ENCODE data around the gene C13orf42. TPM values are rescaled to one million over a fixed set of nuclear protein-coding genes. Genes with fewer than 3 reads are reported as not detected.

C13orf42 gene
- total RNA-seq, 1 experiment from 2014 or later, result not detected

DNA sequence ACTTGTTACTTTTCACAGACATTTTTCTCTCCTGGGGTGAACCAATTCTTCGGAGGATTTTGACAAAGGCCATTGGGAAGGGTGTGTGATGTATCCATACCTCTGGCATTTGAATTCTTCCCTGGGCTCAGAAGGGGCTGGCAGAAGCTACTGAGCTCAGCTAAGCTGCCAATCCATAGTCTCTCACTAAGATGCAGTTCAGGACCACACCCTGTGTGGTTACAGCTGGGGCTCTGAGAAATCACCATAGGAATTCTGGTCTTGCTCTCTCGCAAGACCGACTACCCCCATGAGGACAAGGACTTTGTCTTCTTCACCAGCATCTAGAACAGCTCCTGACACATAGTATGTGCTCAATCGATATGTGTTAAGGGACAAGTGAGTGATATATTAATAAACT lies 6.0 kb downstream of the C13orf42 start:
- no peaks in the 10 kb centered on the region for H3K4me1 ChIP-seq (ENCODE audit: control insufficient read depth in 1 of 2, insufficient read depth in 2 of 2, low read length in 2 of 2)
- no peak overlapping the region for H3K4me2 ChIP-seq (ENCODE audit: low read length)
- CTCF ChIA-PET, result interaction anchor here (1.7 kb wide), 1 partner anchor 20 kb away, joined by 5 read pairs; no protein-coding TSS in a partner anchor
- no peak overlapping the region for H3K9ac ChIP-seq (ENCODE audit: low read length)
- H3K4me3 ChIP-seq (replicated peaks in 1 of 2; ENCODE audit: low read depth in 1 of 2, low read length in 2 of 2), result no peak overlapping the region
- POLR2A ChIA-PET, result no interaction called here
- TF ChIP-seq, protein P1, sequence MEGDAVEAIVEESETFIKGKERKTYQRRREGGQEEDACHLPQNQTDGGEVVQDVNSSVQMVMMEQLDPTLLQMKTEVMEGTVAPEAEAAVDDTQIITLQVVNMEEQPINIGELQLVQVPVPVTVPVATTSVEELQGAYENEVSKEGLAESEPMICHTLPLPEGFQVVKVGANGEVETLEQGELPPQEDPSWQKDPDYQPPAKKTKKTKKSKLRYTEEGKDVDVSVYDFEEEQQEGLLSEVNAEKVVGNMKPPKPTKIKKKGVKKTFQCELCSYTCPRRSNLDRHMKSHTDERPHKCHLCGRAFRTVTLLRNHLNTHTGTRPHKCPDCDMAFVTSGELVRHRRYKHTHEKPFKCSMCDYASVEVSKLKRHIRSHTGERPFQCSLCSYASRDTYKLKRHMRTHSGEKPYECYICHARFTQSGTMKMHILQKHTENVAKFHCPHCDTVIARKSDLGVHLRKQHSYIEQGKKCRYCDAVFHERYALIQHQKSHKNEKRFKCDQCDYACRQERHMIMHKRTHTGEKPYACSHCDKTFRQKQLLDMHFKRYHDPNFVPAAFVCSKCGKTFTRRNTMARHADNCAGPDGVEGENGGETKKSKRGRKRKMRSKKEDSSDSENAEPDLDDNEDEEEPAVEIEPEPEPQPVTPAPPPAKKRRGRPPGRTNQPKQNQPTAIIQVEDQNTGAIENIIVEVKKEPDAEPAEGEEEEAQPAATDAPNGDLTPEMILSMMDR (IDR thresholded peaks at IDR 0.05 in 2 of 3, conservative IDR thresholded peaks at IDR 0.05 in 1 of 3; ENCODE audit: borderline replicate concordance in 1 of 3, insufficient read depth in 1 of 3, low read depth in 2 of 3, low read length in 2 of 3), result no peak
- no peak for TF ChIP-seq YY1 (IDR thresholded peaks at IDR 0.05; ENCODE audit: extremely low read depth, insufficient replicate concordance, low read depth, low read length)
- TF ChIP-seq FOSL1 (IDR thresholded peaks at IDR 0.05; ENCODE audit: low read depth), result no peak
- no peak for TF ChIP-seq CEBPB (IDR thresholded peaks at IDR 0.05; ENCODE audit: low read depth)
- TF ChIP-seq EZH2 (IDR thresholded peaks at IDR 0.05), result no peak
- TF ChIP-seq, protein P2, sequence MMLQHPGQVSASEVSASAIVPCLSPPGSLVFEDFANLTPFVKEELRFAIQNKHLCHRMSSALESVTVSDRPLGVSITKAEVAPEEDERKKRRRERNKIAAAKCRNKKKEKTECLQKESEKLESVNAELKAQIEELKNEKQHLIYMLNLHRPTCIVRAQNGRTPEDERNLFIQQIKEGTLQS (IDR thresholded peaks at IDR 0.05), result no peak
- no peak for TF ChIP-seq EGR1 (IDR thresholded peaks at IDR 0.05; ENCODE audit: low read depth)
- no peak for TF ChIP-seq SIN3A (IDR thresholded peaks at IDR 0.05; ENCODE audit: low read depth)
- TF ChIP-seq SRF (IDR thresholded peaks at IDR 0.05; ENCODE audit: low read depth), result no peak
- TF ChIP-seq POLR2A (IDR thresholded peaks at IDR 0.05; ENCODE audit: borderline replicate concordance, extremely low read depth, insufficient read depth, insufficient read length), result no peak
- TF ChIP-seq RAD21 (IDR thresholded peaks at IDR 0.05; ENCODE audit: low read depth), result no peak
- TF ChIP-seq POLR2AphosphoS5 (IDR thresholded peaks at IDR 0.05; ENCODE audit: low read depth, low read length), result no peak
- TF ChIP-seq JUND (IDR thresholded peaks at IDR 0.05), result no peak
- TF ChIP-seq, protein P3, sequence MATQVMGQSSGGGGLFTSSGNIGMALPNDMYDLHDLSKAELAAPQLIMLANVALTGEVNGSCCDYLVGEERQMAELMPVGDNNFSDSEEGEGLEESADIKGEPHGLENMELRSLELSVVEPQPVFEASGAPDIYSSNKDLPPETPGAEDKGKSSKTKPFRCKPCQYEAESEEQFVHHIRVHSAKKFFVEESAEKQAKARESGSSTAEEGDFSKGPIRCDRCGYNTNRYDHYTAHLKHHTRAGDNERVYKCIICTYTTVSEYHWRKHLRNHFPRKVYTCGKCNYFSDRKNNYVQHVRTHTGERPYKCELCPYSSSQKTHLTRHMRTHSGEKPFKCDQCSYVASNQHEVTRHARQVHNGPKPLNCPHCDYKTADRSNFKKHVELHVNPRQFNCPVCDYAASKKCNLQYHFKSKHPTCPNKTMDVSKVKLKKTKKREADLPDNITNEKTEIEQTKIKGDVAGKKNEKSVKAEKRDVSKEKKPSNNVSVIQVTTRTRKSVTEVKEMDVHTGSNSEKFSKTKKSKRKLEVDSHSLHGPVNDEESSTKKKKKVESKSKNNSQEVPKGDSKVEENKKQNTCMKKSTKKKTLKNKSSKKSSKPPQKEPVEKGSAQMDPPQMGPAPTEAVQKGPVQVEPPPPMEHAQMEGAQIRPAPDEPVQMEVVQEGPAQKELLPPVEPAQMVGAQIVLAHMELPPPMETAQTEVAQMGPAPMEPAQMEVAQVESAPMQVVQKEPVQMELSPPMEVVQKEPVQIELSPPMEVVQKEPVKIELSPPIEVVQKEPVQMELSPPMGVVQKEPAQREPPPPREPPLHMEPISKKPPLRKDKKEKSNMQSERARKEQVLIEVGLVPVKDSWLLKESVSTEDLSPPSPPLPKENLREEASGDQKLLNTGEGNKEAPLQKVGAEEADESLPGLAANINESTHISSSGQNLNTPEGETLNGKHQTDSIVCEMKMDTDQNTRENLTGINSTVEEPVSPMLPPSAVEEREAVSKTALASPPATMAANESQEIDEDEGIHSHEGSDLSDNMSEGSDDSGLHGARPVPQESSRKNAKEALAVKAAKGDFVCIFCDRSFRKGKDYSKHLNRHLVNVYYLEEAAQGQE (IDR thresholded peaks at IDR 0.05; ENCODE audit: low read depth), result no peak
- no peak for TF ChIP-seq ELF1 (IDR thresholded peaks at IDR 0.05; ENCODE audit: borderline replicate concordance, low read depth)
- TF ChIP-seq, protein P4, sequence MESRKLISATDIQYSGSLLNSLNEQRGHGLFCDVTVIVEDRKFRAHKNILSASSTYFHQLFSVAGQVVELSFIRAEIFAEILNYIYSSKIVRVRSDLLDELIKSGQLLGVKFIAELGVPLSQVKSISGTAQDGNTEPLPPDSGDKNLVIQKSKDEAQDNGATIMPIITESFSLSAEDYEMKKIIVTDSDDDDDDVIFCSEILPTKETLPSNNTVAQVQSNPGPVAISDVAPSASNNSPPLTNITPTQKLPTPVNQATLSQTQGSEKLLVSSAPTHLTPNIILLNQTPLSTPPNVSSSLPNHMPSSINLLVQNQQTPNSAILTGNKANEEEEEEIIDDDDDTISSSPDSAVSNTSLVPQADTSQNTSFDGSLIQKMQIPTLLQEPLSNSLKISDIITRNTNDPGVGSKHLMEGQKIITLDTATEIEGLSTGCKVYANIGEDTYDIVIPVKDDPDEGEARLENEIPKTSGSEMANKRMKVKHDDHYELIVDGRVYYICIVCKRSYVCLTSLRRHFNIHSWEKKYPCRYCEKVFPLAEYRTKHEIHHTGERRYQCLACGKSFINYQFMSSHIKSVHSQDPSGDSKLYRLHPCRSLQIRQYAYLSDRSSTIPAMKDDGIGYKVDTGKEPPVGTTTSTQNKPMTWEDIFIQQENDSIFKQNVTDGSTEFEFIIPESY (IDR thresholded peaks at IDR 0.05; ENCODE audit: extremely low read depth, insufficient replicate concordance, low read length), result no peak
- BruUV-seq (replicated peaks), result no TSS peak
- RAD21 ChIA-PET (ENCODE audit: low non-redundant PET in 1 of 2, low total read pairs in 2 of 2, uncharacterized antibody in 2 of 2, unreplicated experiment in 2 of 2), result no interaction called here
- H3K79me2 ChIP-seq (ENCODE audit: insufficient read depth, low read length), result no peaks in the 10 kb centered on the region
- no peaks in the 10 kb centered on the region for H3K27me3 ChIP-seq (ENCODE audit: insufficient read depth, low read length)
- no peaks in the 10 kb centered on the region for H4K20me1 ChIP-seq (ENCODE audit: insufficient read depth)
- ATAC-seq (no peak), DNase-seq (ENCODE audit: low read depth, low spot score) (no peak)
- intact Hi-C loops (cut with micrococcal nuclease), result no loop called here
- H2AFZ ChIP-seq (ENCODE audit: low read depth, low read length, poor library complexity, severe bottlenecking), result no peak overlapping the region
- no peaks in the 10 kb centered on the region for H3K9me2 ChIP-seq (ENCODE audit: insufficient read depth)
- H3K36me3 ChIP-seq (ENCODE audit: control insufficient read depth in 1 of 2, insufficient read depth in 2 of 2, low read length in 2 of 2), result no peaks in the 10 kb centered on the region
- no peak overlapping the region for H3K27ac ChIP-seq (ENCODE audit: low read depth, low read length)
- H3K9me3 ChIP-seq (ENCODE audit: control insufficient read depth in 1 of 2, insufficient read depth in 1 of 2, low read depth in 1 of 2, low read length in 2 of 2), result no peaks in the 10 kb centered on the region
